Cardiac muscle cell (in vitro differentiated cells and primary cell): Measurements from ENCODE around the gene LRP5. TPM values are rescaled to one million over a fixed set of nuclear protein-coding genes. Genes with fewer than 3 reads are reported as not detected.

Experiments used
- DNase-seq, 2 donors: peaks; one replicate each; pipeline versions ENCODE4 v3.0.0 to v3.0.0-alpha.2; 2010 to 2017; ENCODE audit warnings: low read depth in 1 of 2, low spot score in 1 of 2
- H3K27ac ChIP-seq: fragments of 200-600 bp; sonication (generic); 2 replicates; pipeline ENCODE4 v1.5.1; 2016
- H3K27me3 ChIP-seq: fragments of 200-600 bp; sonication (generic); 2 replicates; pipeline ENCODE4 v1.6.0; 2016; ENCODE audit warnings: control low read depth
- H3K36me3 ChIP-seq: fragments of 200-600 bp; sonication (generic); 2 replicates; pipeline ENCODE4 v1.5.1; 2016; ENCODE audit warnings: control low read depth
- H3K4me1 ChIP-seq: fragments of 200-600 bp; sonication (generic); 2 replicates; pipeline ENCODE4 v1.8.1; 2017; ENCODE audit warnings: low read depth, mild to moderate bottlenecking, mixed run types
- H3K4me3 ChIP-seq: fragments of 200-600 bp; sonication (generic); 2 replicates; pipeline ENCODE4 v1.5.1; 2016; ENCODE audit warnings: mild to moderate bottlenecking
- H3K9me3 ChIP-seq: fragments of 200-600 bp; sonication (generic); 2 replicates; pipeline ENCODE4 v1.5.1; 2017; ENCODE audit warnings: low read depth, mild to moderate bottlenecking, control low read depth
- polyA plus RNA-seq: library from polyadenylated mRNA; unstranded; fragments of >200 nt; fragmentation: Nextera tagmentation; extraction: Ambion mirVana; gene quantifications from 2 replicates; pipeline ENCODE4 v1.2.1, GENCODE V29; 2016
- total RNA-seq: library from RNA; depleted of rRNA; stranded (reverse); fragments of >200 nt; gene quantifications from 2 replicates; pipeline ENCODE4 v1.2.3, GENCODE V29; 2016
- TF ChIP-seq, protein P1 (sequence below): IDR thresholded peaks from 2 replicates; pipeline ENCODE4 v1.5.1; 2012; ENCODE audit warnings: low read depth, mild to moderate bottlenecking, low read length

Gene LRP5
- total and polyA plus RNA-seq, 2 experiments from 2014 or later, result 29.1 to 245 TPM

DNA sequence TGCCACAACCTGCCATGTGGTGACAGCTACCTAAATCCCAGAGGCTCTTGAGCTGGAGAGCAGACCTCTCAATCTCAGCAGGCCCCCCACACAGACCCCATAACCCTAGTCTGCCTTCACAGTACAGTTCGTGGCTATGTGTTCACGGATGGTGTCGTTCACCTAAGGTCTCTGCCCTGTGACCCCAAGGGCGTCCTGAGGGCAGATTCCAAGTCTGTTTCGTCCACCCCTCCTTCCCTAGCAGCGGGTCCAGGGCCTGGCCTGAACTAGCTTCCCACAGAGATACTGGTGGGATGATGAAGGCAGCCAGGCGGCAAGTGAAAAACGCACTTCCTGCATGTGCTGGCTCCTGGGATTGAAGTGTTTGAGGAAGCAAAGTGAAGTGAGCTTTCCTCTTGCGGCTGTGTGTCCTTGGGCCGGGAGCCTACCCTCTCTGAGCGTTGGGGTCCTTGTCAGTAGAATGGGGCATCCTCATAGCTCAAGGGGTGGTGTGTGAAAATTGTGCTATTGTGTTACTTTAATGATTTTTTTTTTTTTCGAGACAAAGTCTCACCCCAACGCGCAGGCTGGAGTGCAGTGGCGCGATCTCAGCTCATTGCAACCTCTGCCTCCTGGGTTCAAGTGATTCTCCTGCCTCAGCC lies 70.1 kb downstream of the LRP5 start:
- Histone ChIP-seq H3K27me3 (no peaks in the 10 kb centered on the region), H3K36me3 (peaks cover 4% of the 10 kb centered on the region), H3K4me3 (no peak overlapping the region), H3K9me3 (no peaks in the 10 kb centered on the region), H3K4me1 (no peaks in the 10 kb centered on the region), H3K27ac (no peak overlapping the region)
- TF ChIP-seq, protein P1, sequence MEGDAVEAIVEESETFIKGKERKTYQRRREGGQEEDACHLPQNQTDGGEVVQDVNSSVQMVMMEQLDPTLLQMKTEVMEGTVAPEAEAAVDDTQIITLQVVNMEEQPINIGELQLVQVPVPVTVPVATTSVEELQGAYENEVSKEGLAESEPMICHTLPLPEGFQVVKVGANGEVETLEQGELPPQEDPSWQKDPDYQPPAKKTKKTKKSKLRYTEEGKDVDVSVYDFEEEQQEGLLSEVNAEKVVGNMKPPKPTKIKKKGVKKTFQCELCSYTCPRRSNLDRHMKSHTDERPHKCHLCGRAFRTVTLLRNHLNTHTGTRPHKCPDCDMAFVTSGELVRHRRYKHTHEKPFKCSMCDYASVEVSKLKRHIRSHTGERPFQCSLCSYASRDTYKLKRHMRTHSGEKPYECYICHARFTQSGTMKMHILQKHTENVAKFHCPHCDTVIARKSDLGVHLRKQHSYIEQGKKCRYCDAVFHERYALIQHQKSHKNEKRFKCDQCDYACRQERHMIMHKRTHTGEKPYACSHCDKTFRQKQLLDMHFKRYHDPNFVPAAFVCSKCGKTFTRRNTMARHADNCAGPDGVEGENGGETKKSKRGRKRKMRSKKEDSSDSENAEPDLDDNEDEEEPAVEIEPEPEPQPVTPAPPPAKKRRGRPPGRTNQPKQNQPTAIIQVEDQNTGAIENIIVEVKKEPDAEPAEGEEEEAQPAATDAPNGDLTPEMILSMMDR, result no peak
- no peak for DNase-seq

DNA sequence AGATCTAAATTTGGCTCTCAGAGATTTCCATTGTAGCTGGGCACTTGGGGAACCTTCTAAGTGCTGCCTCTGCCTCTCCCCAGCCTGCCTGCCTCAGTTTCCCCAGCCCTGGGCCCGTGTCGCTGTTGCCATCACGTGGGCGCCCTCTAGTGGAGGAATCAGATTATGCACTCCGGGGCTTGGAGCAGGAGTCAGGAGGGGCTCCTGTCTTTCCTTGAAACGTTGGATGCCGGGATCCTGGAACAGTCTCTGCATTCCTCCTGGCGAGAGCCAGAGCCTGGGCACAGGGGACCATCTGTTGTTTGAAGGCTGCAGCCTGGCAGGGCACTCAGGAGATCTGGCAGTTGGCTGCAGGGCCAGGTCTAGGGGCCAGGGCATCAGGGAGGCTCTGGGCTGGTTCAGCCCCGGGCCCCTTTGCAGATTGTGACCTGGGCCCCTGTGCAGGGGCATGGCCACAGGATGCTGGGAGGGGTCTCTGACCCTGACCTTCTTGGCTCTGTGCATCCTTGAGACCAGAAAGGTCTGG lies 71.6 kb downstream of the LRP5 start:
- Histone ChIP-seq H3K4me1 (no peaks in the 10 kb centered on the region), H3K9me3 (no peaks in the 10 kb centered on the region), H3K4me3 (no peak overlapping the region), H3K27me3 (no peaks in the 10 kb centered on the region), H3K36me3 (peaks cover 4% of the 10 kb centered on the region), H3K27ac (no peak overlapping the region)
- DNase-seq, result peak; percentile 53 to 62
- TF ChIP-seq, protein P1, result peak; percentile 97

DNA sequence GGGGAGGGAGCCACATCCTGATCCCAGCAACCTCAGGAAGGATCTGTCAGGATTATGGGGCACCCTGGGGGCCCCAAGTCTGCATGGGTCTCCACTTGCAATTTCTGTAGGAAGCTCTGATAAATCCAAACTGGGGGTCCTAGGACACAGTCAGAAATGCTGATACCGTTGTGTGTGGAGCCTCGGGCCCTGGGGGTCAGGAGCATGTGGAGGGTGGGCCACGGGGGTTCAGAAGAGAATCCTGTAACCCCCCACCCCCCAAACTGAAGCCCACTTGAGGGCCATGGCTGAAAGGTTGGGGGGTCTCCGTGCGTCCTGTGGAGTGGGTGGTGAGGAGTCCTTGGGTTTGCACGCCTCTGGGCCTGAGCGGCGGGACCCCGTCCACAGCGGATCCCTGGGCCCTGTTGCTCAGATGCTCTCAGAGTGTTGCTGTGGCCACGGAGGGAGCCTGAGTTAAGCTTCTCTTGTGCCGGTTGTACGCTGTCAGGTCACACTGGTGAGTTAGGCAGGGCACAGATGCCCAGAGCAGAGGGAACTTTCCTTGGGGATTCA lies 72.2 kb downstream of the LRP5 start:
- H3K4me3 ChIP-seq, result no peak overlapping the region
- no peaks in the 10 kb centered on the region for H3K9me3 ChIP-seq
- TF ChIP-seq, protein P1, result no peak
- no peaks in the 10 kb centered on the region for H3K27me3 ChIP-seq
- no peak overlapping the region for H3K27ac ChIP-seq
- H3K36me3 ChIP-seq, result peaks cover 4% of the 10 kb centered on the region
- DNase-seq, result no peak
- H3K4me1 ChIP-seq, result no peaks in the 10 kb centered on the region

DNA sequence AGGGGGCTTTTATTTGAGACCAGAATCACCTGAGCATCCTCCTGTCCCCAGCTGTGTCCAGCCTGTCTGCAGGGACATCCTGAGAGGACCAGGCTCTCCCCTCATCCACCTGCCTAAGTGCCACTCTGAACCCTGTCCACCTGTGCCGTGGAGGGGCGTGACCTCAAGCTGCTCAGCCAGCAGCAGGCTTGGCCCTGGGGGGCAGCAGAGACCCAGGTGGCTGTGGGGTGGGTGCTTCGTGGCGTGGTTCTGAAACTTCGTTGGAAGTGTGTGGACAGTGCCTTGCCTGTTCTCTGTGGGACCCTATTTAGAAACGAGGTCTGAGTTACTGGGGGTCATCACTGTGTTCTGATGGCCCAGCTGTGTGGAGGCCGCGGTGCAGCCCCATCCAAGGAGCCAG lies 72.7 kb downstream of the LRP5 start:
- H3K27ac ChIP-seq, result no peak overlapping the region
- no peaks in the 10 kb centered on the region for H3K9me3 ChIP-seq
- H3K27me3 ChIP-seq, result no peaks in the 10 kb centered on the region
- H3K4me3 ChIP-seq, result no peak overlapping the region
- H3K4me1 ChIP-seq, result no peaks in the 10 kb centered on the region
- DNase-seq, result no peak
- peaks cover 7% of the 10 kb centered on the region for H3K36me3 ChIP-seq
- TF ChIP-seq, protein P1, result no peak

DNA sequence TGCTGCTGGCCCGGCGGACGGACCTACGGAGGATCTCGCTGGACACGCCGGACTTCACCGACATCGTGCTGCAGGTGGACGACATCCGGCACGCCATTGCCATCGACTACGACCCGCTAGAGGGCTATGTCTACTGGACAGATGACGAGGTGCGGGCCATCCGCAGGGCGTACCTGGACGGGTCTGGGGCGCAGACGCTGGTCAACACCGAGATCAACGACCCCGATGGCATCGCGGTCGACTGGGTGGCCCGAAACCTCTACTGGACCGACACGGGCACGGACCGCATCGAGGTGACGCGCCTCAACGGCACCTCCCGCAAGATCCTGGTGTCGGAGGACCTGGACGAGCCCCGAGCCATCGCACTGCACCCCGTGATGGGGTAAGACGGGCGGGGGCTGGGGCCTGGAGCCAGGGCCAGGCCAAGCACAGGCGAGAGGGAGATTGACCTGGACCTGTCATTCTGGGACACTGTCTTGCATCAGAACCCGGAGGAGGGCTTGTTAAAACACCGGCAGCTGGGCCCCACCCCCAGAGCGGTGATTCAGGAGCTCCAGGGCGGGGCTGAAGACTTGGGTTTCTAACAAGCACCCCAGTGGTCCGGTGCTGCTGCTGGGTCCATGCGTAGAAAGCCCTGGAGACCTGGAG lies 74.1 kb downstream of the LRP5 start:
- H3K9me3 ChIP-seq, result no peaks in the 10 kb centered on the region
- H3K36me3 ChIP-seq, result peaks cover 10% of the 10 kb centered on the region
- DNase-seq, result no peak
- no peaks in the 10 kb centered on the region for H3K27me3 ChIP-seq
- H3K27ac ChIP-seq, result no peak overlapping the region
- H3K4me3 ChIP-seq, result no peak overlapping the region
- H3K4me1 ChIP-seq, result no peaks in the 10 kb centered on the region
- TF ChIP-seq, protein P1, result no peak
